OCI-LY3 (cell line): ENCODE measurements around the gene PM20D1.

Experiments
- H2AFZ ChIP-seq: fragments of 200-600, 300-600 bp; shearing (Covaris generic); 2 replicates; pipeline ENCODE4 v1.6.0; 2014; ENCODE audit warnings: antibody characterized with exemption, low read depth, low read length
- H3K27ac ChIP-seq: fragments of 200-600, 300-600 bp; sonication (generic); 2 replicates; pipeline ENCODE4 v1.5.1; 2014; ENCODE audit warnings: mild to moderate bottlenecking, low read length, moderate library complexity, mixed read lengths
- H3K27me3 ChIP-seq: fragments of 200-600, 300-600 bp; sonication (generic); 2 replicates; pipeline ENCODE4 v1.6.1; 2014; ENCODE audit warnings: low read depth, low read length, mixed read lengths
- H3K36me3 ChIP-seq: fragments of 200-600, 300-600 bp; sonication (generic); replicated peaks from 2 replicates; pipeline ENCODE3; 2014; ENCODE audit warnings: low read depth, low read length, mixed read lengths
- H3K4me1 ChIP-seq: fragments of 300-600, 200-600 bp; sonication (generic); 2 replicates; pipeline ENCODE4 v1.6.1; 2014; ENCODE audit warnings: low read length, mixed read lengths
- H3K4me2 ChIP-seq: fragments of 200-600, 300-600 bp; sonication (generic); 2 replicates; pipeline ENCODE4 v1.6.1; 2014; ENCODE audit warnings: low read length, mixed read lengths
- H3K4me3 ChIP-seq: fragments of 300-600, 200-600 bp; sonication (generic); 2 replicates; pipeline ENCODE4 v1.5.1; 2014; ENCODE audit warnings: antibody characterized with exemption, mild to moderate bottlenecking, low read length, moderate library complexity
- H3K79me2 ChIP-seq: fragments of 300-600, 200-600 bp; shearing (Covaris generic); 2 replicates; pipeline ENCODE4 v1.6.1; 2014; ENCODE audit warnings: mild to moderate bottlenecking, low read length, mixed read lengths
- H3K9ac ChIP-seq: fragments of 300-600, 200-600 bp; shearing (Covaris generic); 2 replicates; pipeline ENCODE4 v1.6.0; 2014; ENCODE audit warnings: mild to moderate bottlenecking, low read length, moderate library complexity
- H3K9me3 ChIP-seq: fragments of 200-600, 300-600 bp; shearing (Covaris generic); 2 replicates; pipeline ENCODE4 v1.6.1; 2014; ENCODE audit warnings: low read length, mixed read lengths; ENCODE audit not compliant: insufficient read depth
- H4K20me1 ChIP-seq: fragments of 200-600, 300-600 bp; sonication (generic); 2 replicates; pipeline ENCODE4 v1.6.1; 2016; ENCODE audit warnings: low read length, mixed read lengths; ENCODE audit not compliant: insufficient read depth
- CTCF ChIP-seq: fragments of 200-600, 300-600 bp; sonication (generic); IDR thresholded peaks from 2 replicates; pipeline ENCODE4 v1.5.1; 2014; ENCODE audit warnings: antibody characterized with exemption, low read length, low read depth
- EZH2phosphoT487 ChIP-seq: fragments of 200-600 bp; shearing (Covaris generic); IDR thresholded peaks from 2 replicates; pipeline ENCODE4 v1.6.1; 2018; ENCODE audit warnings: antibody characterized with exemption, mixed run types, low read depth

Gene PM20D1

GRCh38 chr1:205800427-205800826 is 49.5 kb downstream of the PM20D1 start:
- peaks cover 54% of the 10 kb centered on the region for H3K36me3 ChIP-seq
- H3K27me3 ChIP-seq, result no peaks in the 10 kb centered on the region
- H3K4me2 ChIP-seq, result no peak overlapping the region
- H4K20me1 ChIP-seq, result peaks cover 45% of the 10 kb centered on the region
- no peaks in the 10 kb centered on the region for H3K9me3 ChIP-seq
- H3K9ac ChIP-seq, result no peak overlapping the region
- no peak for TF ChIP-seq EZH2phosphoT487
- TF ChIP-seq CTCF, result no peak
- H2AFZ ChIP-seq, result no peak overlapping the region
- no peak overlapping the region for H3K4me3 ChIP-seq
- H3K79me2 ChIP-seq, result peaks cover 34% of the 10 kb centered on the region
- H3K27ac ChIP-seq, result no peak overlapping the region
- H3K4me1 ChIP-seq, result no peaks in the 10 kb centered on the region

GRCh38 chr1:205798577-205798976 is 51.4 kb downstream of the PM20D1 start:
- H3K4me1 ChIP-seq, result peaks cover 15% of the 10 kb centered on the region
- H3K4me3 ChIP-seq, result no peak overlapping the region
- H3K9me3 ChIP-seq, result no peaks in the 10 kb centered on the region
- H3K27me3 ChIP-seq, result no peaks in the 10 kb centered on the region
- H3K79me2 ChIP-seq, result peaks cover 15% of the 10 kb centered on the region
- TF ChIP-seq EZH2phosphoT487 (no peak), CTCF (no peak)
- H3K4me2 ChIP-seq, result no peak overlapping the region
- no peak overlapping the region for H2AFZ ChIP-seq
- no peak overlapping the region for H3K9ac ChIP-seq
- H3K27ac ChIP-seq, result no peak overlapping the region
- H3K36me3 ChIP-seq, result peaks cover 66% of the 10 kb centered on the region
- H4K20me1 ChIP-seq, result peaks cover 42% of the 10 kb centered on the region

DNA sequence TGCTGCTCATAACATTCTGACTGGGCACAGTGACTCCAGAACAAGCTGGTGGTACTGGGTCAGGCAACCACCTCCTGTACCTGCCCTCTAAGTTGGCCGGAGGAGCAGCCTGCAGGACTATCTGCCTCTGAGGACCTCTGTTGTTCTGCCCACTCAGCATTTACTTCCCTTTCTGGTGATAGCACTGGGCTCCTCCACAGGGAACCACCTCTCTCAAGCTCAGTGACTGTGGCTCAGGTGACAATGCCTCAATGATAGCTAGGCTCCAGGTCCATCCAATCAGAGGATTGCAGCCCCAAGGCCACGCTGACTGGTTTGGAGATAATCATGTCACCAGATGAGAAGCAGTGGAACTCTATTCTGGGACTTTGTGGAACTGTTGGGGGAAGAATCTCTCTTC is 52.8 kb downstream of the PM20D1 start:
- Histone ChIP-seq H3K9me3 (no peaks in the 10 kb centered on the region), H3K36me3 (peaks cover 74% of the 10 kb centered on the region), H3K79me2 (peaks cover 13% of the 10 kb centered on the region), H3K4me3 (no peak overlapping the region), H3K4me2 (no peak overlapping the region), H4K20me1 (peaks cover 54% of the 10 kb centered on the region), H3K4me1 (peaks cover 29% of the 10 kb centered on the region), H3K27ac (no peak overlapping the region), H3K27me3 (no peaks in the 10 kb centered on the region), H3K9ac (no peak overlapping the region), H2AFZ (no peak overlapping the region)
- TF ChIP-seq EZH2phosphoT487 (no peak), CTCF (no peak)

DNA sequence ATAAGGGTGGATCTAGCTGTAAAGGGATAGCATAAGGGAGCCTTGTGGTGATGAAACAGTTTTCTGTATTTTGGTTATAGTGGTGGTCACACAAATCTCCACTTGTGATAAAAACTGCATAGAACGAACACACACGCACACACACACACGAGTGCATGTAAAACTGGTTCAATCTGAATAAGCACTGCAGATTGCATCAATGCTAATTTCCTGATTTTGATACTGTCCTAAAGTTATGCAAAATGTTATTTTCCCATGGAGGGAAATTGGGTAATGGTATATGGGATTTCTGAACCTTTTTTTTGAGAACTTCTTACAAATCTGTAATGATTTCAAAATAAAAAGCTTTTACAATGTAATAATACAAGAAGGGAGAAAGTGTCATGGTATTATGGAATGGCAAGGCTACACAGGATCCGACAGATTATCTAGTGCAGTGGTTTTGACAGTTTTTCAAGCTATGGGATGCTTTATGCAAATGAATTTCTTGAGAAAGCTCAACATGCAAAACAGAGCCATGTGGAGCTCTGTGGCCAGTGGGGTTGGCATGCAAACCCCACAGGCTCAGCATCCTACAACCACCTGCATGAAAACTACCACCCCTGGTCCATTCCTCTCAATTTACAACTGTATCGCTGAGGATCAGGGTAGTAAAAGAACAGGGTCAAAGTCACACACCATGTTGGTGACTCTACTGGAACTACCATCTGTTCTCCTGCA is 55.8 kb downstream of the PM20D1 start:
- Histone ChIP-seq H3K36me3 (peaks cover 85% of the 10 kb centered on the region), H3K79me2 (peaks cover 20% of the 10 kb centered on the region; the same call in 1 of the 2 replicates), H3K4me3 (no peak overlapping the region), H4K20me1 (peaks cover 53% of the 10 kb centered on the region), H3K9me3 (no peaks in the 10 kb centered on the region), H3K27me3 (no peaks in the 10 kb centered on the region), H3K9ac (no peak overlapping the region), H3K27ac (no peak overlapping the region), H2AFZ (no peak overlapping the region), H3K4me1 (peaks cover 37% of the 10 kb centered on the region), H3K4me2 (no peak overlapping the region; the same call in 1 of the 2 replicates)
- TF ChIP-seq CTCF, result no peak
- TF ChIP-seq EZH2phosphoT487, result no peak
